ENCODE measurements around the gene GPR171.
"Not testable (repeated sequence)": the region's sequence is repeated elsewhere in the genome, so short reads cannot be mapped to it uniquely, and the experiment has no call there.

GPR171 gene

GRCh38 chr3:151203051-151203420, at the start of gene GPR171:
GPR171 (minus strand) TSS chr3:151203216; CDS start chr3:151199386, 3,830 bp downstream.
- DNase-seq (ENCODE audit: low spot score) = peak; percentile 84

- no peak for DNase-seq (ENCODE audit: low spot score)
These were observed 45.8 kb upstream of the GPR171 start for GRCh38 chr3:151248772-151249337.

GRCh38 chr3:151242006-151242405, 39.0 kb upstream of the GPR171 start:
- not testable (repeated sequence) for DNase-seq (ENCODE audit: low spot score)

GRCh38 chr3:151236736-151237135, 33.7 kb upstream of the GPR171 start:
- DNase-seq (ENCODE audit: low spot score) = no peak

- no peak for DNase-seq (ENCODE audit: low spot score)
These were observed 33.3 kb upstream of the GPR171 start for GRCh38 chr3:151236316-151236715.

- no peak for DNase-seq (ENCODE audit: low spot score)
These were observed 31.8 kb upstream of the GPR171 start for GRCh38 chr3:151234825-151235224.

- no peak for DNase-seq (ENCODE audit: low spot score)
These were observed 30.0 kb upstream of the GPR171 start for GRCh38 chr3:151232991-151233390.

- DNase-seq (ENCODE audit: low spot score) = not testable (repeated sequence)
These were observed 29.4 kb upstream of the GPR171 start for GRCh38 chr3:151232403-151232802.

GRCh38 chr3:151230646-151231045, 27.6 kb upstream of the GPR171 start:
- no peak for DNase-seq (ENCODE audit: low spot score)

- no peak for DNase-seq (ENCODE audit: low spot score)
These were observed 25.6 kb upstream of the GPR171 start for GRCh38 chr3:151228666-151229040.

- peak; percentile 87 for DNase-seq (ENCODE audit: low spot score)
These were observed 25.0 kb upstream of the GPR171 start for GRCh38 chr3:151227807-151228665.

GRCh38 chr3:151227266-151227806, 24.3 kb upstream of the GPR171 start:
- no peak for DNase-seq (ENCODE audit: low spot score)

GRCh38 chr3:151226825-151227224, 23.8 kb upstream of the GPR171 start:
- DNase-seq (ENCODE audit: low spot score) = no peak

GRCh38 chr3:151226088-151226563, 23.1 kb upstream of the GPR171 start:
- peak; percentile 28 for DNase-seq (ENCODE audit: low spot score)

GRCh38 chr3:151225040-151225975, 22.3 kb upstream of the GPR171 start:
- DNase-seq (ENCODE audit: low spot score) = peak; percentile 62

- DNase-seq (ENCODE audit: low spot score) = no peak
These were observed 21.4 kb upstream of the GPR171 start for GRCh38 chr3:151224268-151224866.

- peak; percentile 17 for DNase-seq (ENCODE audit: low spot score)
These were observed 16.0 kb upstream of the GPR171 start for GRCh38 chr3:151219056-151219455.

GRCh38 chr3:151218136-151218535, 15.1 kb upstream of the GPR171 start:
- no peak for DNase-seq (ENCODE audit: low spot score)

- DNase-seq (ENCODE audit: low spot score) = no peak
These were observed 13.9 kb upstream of the GPR171 start for GRCh38 chr3:151216641-151217607.

GRCh38 chr3:151214459-151214858, 11.4 kb upstream of the GPR171 start:
- DNase-seq (ENCODE audit: low spot score) = no peak
